Measurements from ENCODE around the gene OR56A5. TPM values are rescaled to one million over a fixed set of nuclear protein-coding genes. Genes with fewer than 3 reads are reported as not detected.

OR56A5 gene
- total and polyA plus RNA-seq, 2 of the 13 experiments (the other 11 are each of a cell fraction or from before 2014, with no cell fraction given), result not detected

DNA sequence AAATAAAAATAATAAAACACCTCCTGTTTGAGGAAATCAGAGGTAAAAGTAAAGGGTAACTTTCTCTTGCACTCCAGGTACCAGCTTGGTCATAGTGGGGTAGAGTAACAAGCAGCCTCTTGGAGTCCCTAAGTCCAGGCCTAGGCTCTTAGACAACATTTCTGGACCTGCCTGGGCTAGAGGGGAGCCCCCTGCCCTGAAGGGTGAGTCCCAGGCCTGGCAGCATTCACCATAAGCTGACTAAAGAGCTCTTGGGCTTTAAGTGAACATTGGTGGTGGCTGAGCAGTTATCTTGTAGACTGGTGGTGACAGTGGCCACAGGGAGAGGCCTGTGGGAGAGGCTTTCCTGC is 44.9 kb downstream of the OR56A5 start (continued):
- TF ChIP-seq PBX3 (CRISPR knock-in tag; IDR thresholded peaks at IDR 0.05; ENCODE audit: borderline replicate concordance) (no peak), PRPF4 (IDR thresholded peaks at IDR 0.05; ENCODE audit: low read depth, low read length, poor library complexity, severe bottlenecking) (no peak), ZFP36L1 (CRISPR knock-in tag; IDR thresholded peaks at IDR 0.05) (no peak)

DNA sequence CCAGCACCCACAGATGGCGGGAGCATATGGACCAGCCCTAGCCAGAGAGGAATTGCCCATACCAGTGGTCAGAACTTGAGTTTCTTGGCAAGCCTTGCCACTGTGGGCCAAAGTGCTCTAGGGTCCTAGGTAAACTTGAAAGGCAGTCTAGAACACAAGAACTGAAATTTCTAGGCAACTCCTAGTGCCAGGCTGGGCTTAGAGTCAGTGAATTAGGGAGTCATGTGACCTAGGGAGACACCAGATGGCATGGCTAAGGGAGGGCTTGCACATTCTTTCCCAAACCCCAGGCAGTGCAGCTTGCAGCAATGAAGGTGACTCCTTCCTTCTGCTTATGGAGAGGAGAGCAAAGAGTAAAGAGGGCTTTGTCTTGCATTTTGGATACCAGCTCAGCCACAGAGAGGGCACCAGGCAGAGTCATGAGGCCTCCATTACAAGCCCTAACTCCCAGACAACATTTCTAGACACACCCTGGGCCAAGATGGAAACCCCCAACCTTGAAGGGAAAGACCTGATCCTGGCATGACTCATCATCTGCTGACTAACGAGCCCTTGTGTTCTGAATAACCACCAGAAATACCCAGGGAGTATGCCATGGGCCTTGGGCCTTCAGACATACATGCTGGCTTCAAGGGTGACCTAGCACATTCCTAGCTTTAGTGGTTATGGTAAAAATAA is 45.4 kb downstream of the OR56A5 start:
- in situ Hi-C loops (cut with HindIII; ENCODE audit: extremely low pct_ligation_motif_present, low pct_unique_long_range_greater_than_20kb), result no loop called here
- no peaks in the 10 kb centered on the region for H3K36me3 ChIP-seq (replicated peaks in 1 of 2; ENCODE audit: control insufficient read depth in 1 of 2, insufficient read depth in 2 of 2, low read length in 2 of 2)
- no peak overlapping the region for H3K27ac ChIP-seq (ENCODE audit: extremely low read length, insufficient read depth, low read length)
- no peaks in the 10 kb centered on the region for H3K27me3 ChIP-seq (ENCODE audit: control insufficient read depth in 1 of 2, insufficient read depth in 2 of 2, low read length in 2 of 2)
- no peak overlapping the region for H3K4me3 ChIP-seq (replicated peaks in 1 of 3; ENCODE audit: insufficient read depth in 1 of 3, low read depth in 2 of 3, low read length in 3 of 3)
- BruUV-seq (replicated peaks), result no TSS peak
- H3K9me3 ChIP-seq (ENCODE audit: low read length), result no peaks in the 10 kb centered on the region
- DNase-seq (ENCODE audit: low spot score), result no peak
- no peak overlapping the region for H3K9ac ChIP-seq (ENCODE audit: insufficient read depth, low read depth, low read length)
- TF ChIP-seq E2F2 (CRISPR knock-in tag; IDR thresholded peaks at IDR 0.05; ENCODE audit: borderline replicate concordance) (no peak), ZNF782 (CRISPR knock-in tag; IDR thresholded peaks at IDR 0.05; ENCODE audit: borderline replicate concordance) (no peak), ZNF33A (CRISPR knock-in tag; IDR thresholded peaks at IDR 0.05; ENCODE audit: borderline replicate concordance) (no peak), SP1 (IDR thresholded peaks at IDR 0.05) (no peak), SP1 (CRISPR knock-in tag; IDR thresholded peaks at IDR 0.05) (no peak), GFI1 (CRISPR knock-in tag; IDR thresholded peaks at IDR 0.05; ENCODE audit: borderline replicate concordance) (no peak), SOX13 (IDR thresholded peaks at IDR 0.05) (no peak), SOX13 (CRISPR knock-in tag; conservative IDR thresholded peaks at IDR 0.05 in 1 of 2, IDR thresholded peaks at IDR 0.05 in 1 of 2) (no peak), LCORL (IDR thresholded peaks at IDR 0.05) (no peak), LCORL (CRISPR knock-in tag; IDR thresholded peaks at IDR 0.05) (no peak)
- TF ChIP-seq, protein P1, sequence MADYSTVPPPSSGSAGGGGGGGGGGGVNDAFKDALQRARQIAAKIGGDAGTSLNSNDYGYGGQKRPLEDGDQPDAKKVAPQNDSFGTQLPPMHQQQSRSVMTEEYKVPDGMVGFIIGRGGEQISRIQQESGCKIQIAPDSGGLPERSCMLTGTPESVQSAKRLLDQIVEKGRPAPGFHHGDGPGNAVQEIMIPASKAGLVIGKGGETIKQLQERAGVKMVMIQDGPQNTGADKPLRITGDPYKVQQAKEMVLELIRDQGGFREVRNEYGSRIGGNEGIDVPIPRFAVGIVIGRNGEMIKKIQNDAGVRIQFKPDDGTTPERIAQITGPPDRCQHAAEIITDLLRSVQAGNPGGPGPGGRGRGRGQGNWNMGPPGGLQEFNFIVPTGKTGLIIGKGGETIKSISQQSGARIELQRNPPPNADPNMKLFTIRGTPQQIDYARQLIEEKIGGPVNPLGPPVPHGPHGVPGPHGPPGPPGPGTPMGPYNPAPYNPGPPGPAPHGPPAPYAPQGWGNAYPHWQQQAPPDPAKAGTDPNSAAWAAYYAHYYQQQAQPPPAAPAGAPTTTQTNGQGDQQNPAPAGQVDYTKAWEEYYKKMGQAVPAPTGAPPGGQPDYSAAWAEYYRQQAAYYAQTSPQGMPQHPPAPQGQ (CRISPR knock-in tag; IDR thresholded peaks at IDR 0.05; ENCODE audit: borderline replicate concordance), result no peak
- no peak for FAIRE-seq
- no peaks in the 10 kb centered on the region for H3K4me1 ChIP-seq (ENCODE audit: insufficient read depth, low read length)
- intact Hi-C loops (cut with micrococcal nuclease; ENCODE audit: unreplicated experiment), result no loop called here
- no peak overlapping the region for H3K4me2 ChIP-seq (ENCODE audit: low read depth, low read length)
- no peaks in the 10 kb centered on the region for H4K20me1 ChIP-seq (ENCODE audit: insufficient read depth, low read length)
- H3K79me2 ChIP-seq (ENCODE audit: insufficient read depth, low read length), result no peaks in the 10 kb centered on the region
- ATAC-seq, result no peak
- 8% methylated on average over 1 of the region's 2 CpGs for WGBS (ENCODE audit: low lambda C conversion rate)
- POLR2A ChIA-PET, result no interaction called here
- CTCF ChIA-PET (ENCODE audit: low intra/inter-chr PET ratio, low total read pairs), result no interaction called here
- H2AFZ ChIP-seq (ENCODE audit: low read length), result no peak overlapping the region
